Ishikawa (cell line): ENCODE results near the gene PHF24.

Experiments
- CEBPB ChIP-seq: IDR thresholded peaks from 2 replicates; pipeline ENCODE4 v1.6.1; 2012
- CREB1 ChIP-seq: IDR thresholded peaks from 2 replicates; pipeline ENCODE4 v1.6.1; 2012; ENCODE audit warnings: low read depth
- EGR1 ChIP-seq: IDR thresholded peaks from 2 replicates; pipeline ENCODE4 v1.6.1; 2012
- EP300 ChIP-seq: IDR thresholded peaks from 2 replicates; pipeline ENCODE4 v1.6.1; 2012; ENCODE audit warnings: borderline replicate concordance
- FOXM1 ChIP-seq: IDR thresholded peaks from 2 replicates; pipeline ENCODE4 v1.6.1; 2012; ENCODE audit warnings: low read depth, borderline replicate concordance
- NFIC ChIP-seq: IDR thresholded peaks from 2 replicates; pipeline ENCODE4 v1.6.1; 2012
- RAD21 ChIP-seq: IDR thresholded peaks from 2 replicates; pipeline ENCODE4 v1.6.1; 2012; ENCODE audit warnings: low read depth
- TAF1 ChIP-seq: IDR thresholded peaks from 2 replicates; pipeline ENCODE4 v1.6.1; 2012; ENCODE audit warnings: low read depth, mild to moderate bottlenecking
- TCF12 ChIP-seq: IDR thresholded peaks from 2 replicates; pipeline ENCODE4 v1.6.1; 2012; ENCODE audit warnings: low read depth
- TEAD4 ChIP-seq: IDR thresholded peaks from 2 replicates; pipeline ENCODE4 v1.6.1; 2012
- YY1 ChIP-seq: IDR thresholded peaks from 2 replicates; pipeline ENCODE4 v1.6.1; 2012; ENCODE audit warnings: low read depth
- ZBTB7A ChIP-seq: IDR thresholded peaks from 2 replicates; pipeline ENCODE4 v1.6.1; 2012; ENCODE audit warnings: low read depth
- TF ChIP-seq, protein P1 (sequence below): IDR thresholded peaks from 2 replicates; pipeline ENCODE4 v1.6.1; 2012
- TF ChIP-seq, protein P2 (sequence below): IDR thresholded peaks from 2 replicates; pipeline ENCODE4 v1.6.1; 2012; ENCODE audit warnings: low read depth, mild to moderate bottlenecking
- TF ChIP-seq, protein P3 (sequence below): IDR thresholded peaks from 2 replicates; pipeline ENCODE4 v1.6.1; 2012

Gene PHF24

DNA sequence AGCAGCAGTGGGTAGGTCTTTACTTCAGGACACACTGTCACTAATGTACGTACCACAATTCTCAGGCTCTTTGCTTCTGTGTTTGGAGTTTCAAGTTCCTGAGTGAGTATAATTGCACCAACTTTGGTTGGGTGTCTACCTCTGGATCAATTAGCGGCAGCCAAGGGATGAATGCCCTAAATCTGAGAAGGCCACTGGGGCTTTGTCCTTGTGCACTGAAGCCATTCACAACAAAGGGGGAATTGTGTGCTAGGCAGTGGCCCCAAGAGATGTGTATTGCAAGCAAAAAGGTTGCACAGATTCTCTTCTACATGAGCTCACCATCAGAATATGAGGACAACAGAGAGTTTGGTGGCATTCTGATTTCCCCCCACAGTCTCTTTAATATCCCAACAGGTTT lies 3.9 kb upstream of the PHF24 start:
- no peak for TF ChIP-seq RAD21
- TF ChIP-seq FOXM1: no peak
- TF ChIP-seq ZBTB7A: no peak

DNA sequence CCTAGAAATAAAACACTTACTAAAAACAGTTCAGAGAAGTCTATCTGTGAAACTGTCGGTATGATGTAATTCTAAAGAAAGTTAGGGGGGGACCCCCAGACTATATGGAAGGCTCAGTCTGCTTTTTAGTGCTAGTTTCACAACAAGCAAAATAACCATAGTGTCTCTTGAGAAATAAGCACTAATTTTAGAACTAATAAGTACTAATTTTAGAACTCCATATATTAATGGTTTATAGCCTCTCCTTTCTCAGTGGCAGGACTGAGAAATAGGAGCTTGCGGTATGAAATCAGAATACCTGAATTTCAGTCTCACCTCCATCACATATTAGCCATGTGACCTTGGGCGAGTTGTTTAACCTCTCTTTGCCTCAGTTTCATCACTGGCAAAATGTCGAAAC lies 1.4 kb upstream of the PHF24 start:
- no peak for TF ChIP-seq CREB1
- no peak for TF ChIP-seq CEBPB
- TF ChIP-seq, protein P1, sequence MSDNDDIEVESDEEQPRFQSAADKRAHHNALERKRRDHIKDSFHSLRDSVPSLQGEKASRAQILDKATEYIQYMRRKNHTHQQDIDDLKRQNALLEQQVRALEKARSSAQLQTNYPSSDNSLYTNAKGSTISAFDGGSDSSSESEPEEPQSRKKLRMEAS: no peak
- TF ChIP-seq TCF12: no peak
- no peak for TF ChIP-seq RAD21
- no peak for TF ChIP-seq EP300
- no peak for TF ChIP-seq NFIC
- TF ChIP-seq, protein P2, sequence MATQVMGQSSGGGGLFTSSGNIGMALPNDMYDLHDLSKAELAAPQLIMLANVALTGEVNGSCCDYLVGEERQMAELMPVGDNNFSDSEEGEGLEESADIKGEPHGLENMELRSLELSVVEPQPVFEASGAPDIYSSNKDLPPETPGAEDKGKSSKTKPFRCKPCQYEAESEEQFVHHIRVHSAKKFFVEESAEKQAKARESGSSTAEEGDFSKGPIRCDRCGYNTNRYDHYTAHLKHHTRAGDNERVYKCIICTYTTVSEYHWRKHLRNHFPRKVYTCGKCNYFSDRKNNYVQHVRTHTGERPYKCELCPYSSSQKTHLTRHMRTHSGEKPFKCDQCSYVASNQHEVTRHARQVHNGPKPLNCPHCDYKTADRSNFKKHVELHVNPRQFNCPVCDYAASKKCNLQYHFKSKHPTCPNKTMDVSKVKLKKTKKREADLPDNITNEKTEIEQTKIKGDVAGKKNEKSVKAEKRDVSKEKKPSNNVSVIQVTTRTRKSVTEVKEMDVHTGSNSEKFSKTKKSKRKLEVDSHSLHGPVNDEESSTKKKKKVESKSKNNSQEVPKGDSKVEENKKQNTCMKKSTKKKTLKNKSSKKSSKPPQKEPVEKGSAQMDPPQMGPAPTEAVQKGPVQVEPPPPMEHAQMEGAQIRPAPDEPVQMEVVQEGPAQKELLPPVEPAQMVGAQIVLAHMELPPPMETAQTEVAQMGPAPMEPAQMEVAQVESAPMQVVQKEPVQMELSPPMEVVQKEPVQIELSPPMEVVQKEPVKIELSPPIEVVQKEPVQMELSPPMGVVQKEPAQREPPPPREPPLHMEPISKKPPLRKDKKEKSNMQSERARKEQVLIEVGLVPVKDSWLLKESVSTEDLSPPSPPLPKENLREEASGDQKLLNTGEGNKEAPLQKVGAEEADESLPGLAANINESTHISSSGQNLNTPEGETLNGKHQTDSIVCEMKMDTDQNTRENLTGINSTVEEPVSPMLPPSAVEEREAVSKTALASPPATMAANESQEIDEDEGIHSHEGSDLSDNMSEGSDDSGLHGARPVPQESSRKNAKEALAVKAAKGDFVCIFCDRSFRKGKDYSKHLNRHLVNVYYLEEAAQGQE: no peak
- TF ChIP-seq EGR1: no peak
- TF ChIP-seq TEAD4: no peak

DNA sequence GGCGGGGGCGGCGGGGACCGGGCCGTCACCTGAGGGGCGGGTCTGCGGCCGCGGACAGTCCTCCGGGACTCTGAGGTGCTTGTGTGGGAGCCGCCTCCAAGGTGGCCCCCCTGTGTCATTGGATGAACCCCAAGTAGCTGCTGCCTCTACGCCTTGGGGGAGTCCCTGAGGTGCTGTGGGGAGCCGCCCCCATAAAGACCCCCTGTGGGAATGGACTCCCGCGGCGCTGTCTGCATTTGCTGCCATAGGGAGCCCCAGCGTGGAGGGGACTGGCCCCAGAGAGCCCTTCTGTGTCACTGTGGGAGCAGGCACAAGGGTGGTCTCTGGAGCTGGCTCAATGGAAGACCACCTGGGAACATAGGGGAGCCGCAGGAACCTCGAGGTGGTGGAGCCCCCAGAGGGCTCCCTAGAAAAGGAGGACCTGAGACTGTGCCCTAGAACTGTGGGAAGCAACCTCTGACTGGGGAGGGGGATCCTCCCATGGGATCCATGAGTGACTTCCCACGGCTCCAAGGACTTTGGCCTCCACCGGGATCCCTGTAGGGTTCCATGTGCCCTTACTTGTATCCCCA lies 412 bp downstream of the PHF24 start:
- TF ChIP-seq TEAD4 (no peak), ZBTB7A (peak; percentile 10; the same call in 1 of the 2 replicates)

DNA sequence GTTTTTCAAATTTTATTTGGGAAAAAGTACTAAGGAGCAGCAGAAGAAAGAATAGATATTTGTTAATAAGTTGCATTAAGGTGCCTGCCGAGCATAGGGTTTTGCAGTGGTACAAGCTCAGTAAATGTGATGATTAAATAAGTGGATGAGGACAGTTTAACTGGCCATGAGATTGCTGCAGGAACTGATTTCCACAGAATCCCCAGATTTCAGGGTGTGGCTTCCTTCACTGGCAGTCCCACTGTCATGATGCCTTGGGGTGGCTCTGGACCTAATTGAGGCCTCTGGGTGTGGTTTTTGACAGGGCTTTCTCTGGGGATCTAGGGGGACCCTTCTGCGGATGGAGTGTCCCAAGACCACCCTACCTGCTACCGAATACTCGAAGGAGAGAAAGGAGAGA lies 1.4 kb downstream of the PHF24 start:
- no peak for TF ChIP-seq YY1
- no peak for TF ChIP-seq NFIC
- TF ChIP-seq TEAD4: no peak
- TF ChIP-seq CEBPB: no peak
- no peak for TF ChIP-seq TCF12
- TF ChIP-seq, protein P1: no peak
- no peak for TF ChIP-seq TAF1
- TF ChIP-seq EP300: no peak
- no peak for TF ChIP-seq RAD21
- TF ChIP-seq CREB1: no peak
- TF ChIP-seq EGR1: no peak
- TF ChIP-seq, protein P3, sequence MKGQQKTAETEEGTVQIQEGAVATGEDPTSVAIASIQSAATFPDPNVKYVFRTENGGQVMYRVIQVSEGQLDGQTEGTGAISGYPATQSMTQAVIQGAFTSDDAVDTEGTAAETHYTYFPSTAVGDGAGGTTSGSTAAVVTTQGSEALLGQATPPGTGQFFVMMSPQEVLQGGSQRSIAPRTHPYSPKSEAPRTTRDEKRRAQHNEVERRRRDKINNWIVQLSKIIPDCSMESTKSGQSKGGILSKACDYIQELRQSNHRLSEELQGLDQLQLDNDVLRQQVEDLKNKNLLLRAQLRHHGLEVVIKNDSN: no peak
- TF ChIP-seq, protein P2: no peak
- TF ChIP-seq ZBTB7A: no peak
- TF ChIP-seq FOXM1: no peak

DNA sequence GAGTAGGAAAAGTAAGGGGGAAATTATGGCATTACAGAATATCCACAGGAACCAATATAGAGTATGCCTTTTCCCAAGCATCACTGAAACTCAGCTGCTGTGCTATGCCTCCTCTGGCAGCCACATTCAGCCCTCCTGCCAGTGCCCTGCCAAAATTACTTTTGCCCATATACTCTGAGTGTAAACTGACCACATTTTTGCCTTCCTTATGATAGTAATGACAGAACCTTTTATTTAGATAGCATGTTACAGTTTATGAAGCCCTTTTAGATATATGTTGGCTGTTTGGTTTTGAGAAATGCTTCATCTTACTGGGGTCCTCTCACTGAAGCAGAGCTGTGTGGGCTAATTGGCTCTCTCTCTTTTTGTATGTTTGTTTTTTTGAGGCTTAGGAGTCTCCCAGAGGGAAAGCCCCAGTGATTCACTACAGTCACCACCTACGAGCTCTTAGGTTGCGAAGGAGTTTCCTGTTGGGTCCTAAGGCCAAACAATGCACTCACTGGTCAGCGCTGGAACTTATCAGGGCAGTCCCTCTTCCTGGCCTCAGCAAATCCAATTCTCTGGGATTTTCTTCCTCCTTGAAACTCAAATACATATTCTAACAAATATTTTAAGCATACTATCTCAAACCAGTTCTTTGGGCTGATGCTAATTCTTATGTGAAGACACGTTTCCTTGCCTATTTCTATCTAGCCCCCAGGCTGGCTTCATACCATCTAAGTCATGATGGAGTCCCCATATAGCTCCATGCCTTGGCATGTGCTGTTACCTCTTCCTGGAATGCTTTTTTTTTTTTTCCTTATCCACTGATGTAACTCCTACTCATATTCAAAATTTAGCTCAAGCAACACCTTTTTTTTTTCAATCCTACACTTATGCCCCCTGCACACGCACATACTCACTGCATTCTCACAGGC lies 3.7 kb downstream of the PHF24 start:
- no peak for TF ChIP-seq TEAD4

DNA sequence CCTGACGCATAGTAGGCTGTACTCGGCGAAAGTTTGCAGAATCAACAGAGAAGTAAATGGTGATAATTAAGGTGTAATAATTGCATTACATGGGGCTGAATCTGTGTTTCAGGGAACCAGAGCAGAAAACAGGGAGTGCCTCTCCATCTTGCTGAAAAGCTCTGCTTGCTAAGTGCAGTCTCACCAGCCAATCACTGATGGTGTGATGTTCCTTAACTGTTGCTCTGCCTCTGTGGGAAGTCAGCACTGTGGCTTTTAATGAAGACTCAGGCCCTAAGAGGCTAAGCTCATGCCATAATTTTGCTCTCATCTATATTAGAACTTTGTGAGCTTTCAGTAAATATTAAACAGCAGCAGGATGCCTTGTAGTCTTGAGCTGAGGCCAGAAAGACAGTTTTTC lies 4.5 kb downstream of the PHF24 start:
- no peak for TF ChIP-seq TEAD4
- TF ChIP-seq, protein P3: no peak
- no peak for TF ChIP-seq YY1
- TF ChIP-seq EP300: no peak
- no peak for TF ChIP-seq NFIC
- no peak for TF ChIP-seq CEBPB
- no peak for TF ChIP-seq EGR1
- TF ChIP-seq, protein P2: no peak
- TF ChIP-seq TAF1: no peak
- no peak for TF ChIP-seq CREB1
- TF ChIP-seq FOXM1: no peak
- no peak for TF ChIP-seq ZBTB7A
- TF ChIP-seq, protein P1: no peak
- no peak for TF ChIP-seq RAD21
